ENCODE measurements around the gene PIP5K1A. TPM values are rescaled to one million over a fixed set of nuclear protein-coding genes. Genes with fewer than 3 reads are reported as not detected.

Gene PIP5K1A
- polyA plus RNA-seq, 1 of the 3 experiments (the other 2 are of a cell fraction): 66.0 TPM

DNA sequence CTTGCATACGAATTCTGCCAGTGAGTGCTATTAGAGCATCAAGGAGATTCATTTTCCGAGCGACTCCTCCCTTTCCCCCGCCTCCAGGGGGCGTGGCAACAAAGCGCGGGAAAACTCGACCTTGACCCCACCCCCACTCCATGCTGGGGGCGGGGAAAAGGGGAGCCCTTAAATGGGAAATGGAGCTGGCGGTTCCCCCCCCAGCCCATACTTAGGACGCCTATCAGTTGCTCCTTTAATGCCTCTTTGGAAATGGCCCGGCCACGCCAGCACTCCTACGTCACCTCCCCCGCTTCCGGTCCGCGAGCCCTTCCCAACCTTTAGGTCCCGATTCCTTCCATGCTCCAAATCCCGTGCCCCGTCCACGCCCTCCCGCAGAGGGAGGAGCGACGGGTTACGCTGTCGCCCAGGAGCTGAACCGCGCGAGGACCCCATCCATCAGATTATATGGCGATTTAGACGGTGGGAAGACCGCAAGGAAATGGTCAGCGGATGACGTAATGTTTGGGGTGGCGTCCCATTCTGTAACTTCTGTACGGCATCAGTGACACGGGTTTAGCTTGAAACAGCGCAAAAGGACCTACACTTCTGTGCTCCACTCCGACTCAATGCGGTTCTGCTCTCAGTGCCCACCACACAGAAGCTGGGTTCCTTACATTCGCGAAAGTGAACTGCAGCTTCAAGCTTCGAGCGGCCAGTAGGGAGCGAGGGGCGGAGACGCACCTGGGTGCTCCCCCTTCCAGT lies 83.0 kb downstream of the PIP5K1A start (continued):
- TF ChIP-seq NRF1 (IDR thresholded peaks at IDR 0.05; ENCODE audit: low read depth, low read length) (0 out of 2 replicates have a peak, but pooled peaks have one; percentile 23), TCF12 (IDR thresholded peaks at IDR 0.05) (peak; percentile 14; the same call in 1 of the 2 replicates), FOXM1 (IDR thresholded peaks at IDR 0.05; ENCODE audit: low read depth) (no peak), NFIC (IDR thresholded peaks at IDR 0.05; ENCODE audit: borderline replicate concordance) (no peak), EP300 (IDR thresholded peaks at IDR 0.05; ENCODE audit: borderline replicate concordance in 1 of 2, low read depth in 1 of 2, low read length in 1 of 2) (no peak), RFX5 (IDR thresholded peaks at IDR 0.05; ENCODE audit: low read length) (peak; percentile 72; the same call in 1 of the 2 replicates), SMC3 (IDR thresholded peaks at IDR 0.05; ENCODE audit: low read depth, low read length) (peak; percentile 5; the same call in 1 of the 2 replicates), POLR2AphosphoS5 (IDR thresholded peaks at IDR 0.05; ENCODE audit: low read depth, low read length) (peak; percentile 37), JUND (IDR thresholded peaks at IDR 0.05) (0 out of 2 replicates have a peak, but pooled peaks have one; percentile 7), ELF1 (IDR thresholded peaks at IDR 0.05) (peak; percentile 71), MEF2A (IDR thresholded peaks at IDR 0.05; ENCODE audit: borderline replicate concordance, low read depth) (no peak)
- TF ChIP-seq, protein P1, sequence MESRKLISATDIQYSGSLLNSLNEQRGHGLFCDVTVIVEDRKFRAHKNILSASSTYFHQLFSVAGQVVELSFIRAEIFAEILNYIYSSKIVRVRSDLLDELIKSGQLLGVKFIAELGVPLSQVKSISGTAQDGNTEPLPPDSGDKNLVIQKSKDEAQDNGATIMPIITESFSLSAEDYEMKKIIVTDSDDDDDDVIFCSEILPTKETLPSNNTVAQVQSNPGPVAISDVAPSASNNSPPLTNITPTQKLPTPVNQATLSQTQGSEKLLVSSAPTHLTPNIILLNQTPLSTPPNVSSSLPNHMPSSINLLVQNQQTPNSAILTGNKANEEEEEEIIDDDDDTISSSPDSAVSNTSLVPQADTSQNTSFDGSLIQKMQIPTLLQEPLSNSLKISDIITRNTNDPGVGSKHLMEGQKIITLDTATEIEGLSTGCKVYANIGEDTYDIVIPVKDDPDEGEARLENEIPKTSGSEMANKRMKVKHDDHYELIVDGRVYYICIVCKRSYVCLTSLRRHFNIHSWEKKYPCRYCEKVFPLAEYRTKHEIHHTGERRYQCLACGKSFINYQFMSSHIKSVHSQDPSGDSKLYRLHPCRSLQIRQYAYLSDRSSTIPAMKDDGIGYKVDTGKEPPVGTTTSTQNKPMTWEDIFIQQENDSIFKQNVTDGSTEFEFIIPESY (IDR thresholded peaks at IDR 0.05; ENCODE audit: borderline replicate concordance, low read depth): no peak

DNA sequence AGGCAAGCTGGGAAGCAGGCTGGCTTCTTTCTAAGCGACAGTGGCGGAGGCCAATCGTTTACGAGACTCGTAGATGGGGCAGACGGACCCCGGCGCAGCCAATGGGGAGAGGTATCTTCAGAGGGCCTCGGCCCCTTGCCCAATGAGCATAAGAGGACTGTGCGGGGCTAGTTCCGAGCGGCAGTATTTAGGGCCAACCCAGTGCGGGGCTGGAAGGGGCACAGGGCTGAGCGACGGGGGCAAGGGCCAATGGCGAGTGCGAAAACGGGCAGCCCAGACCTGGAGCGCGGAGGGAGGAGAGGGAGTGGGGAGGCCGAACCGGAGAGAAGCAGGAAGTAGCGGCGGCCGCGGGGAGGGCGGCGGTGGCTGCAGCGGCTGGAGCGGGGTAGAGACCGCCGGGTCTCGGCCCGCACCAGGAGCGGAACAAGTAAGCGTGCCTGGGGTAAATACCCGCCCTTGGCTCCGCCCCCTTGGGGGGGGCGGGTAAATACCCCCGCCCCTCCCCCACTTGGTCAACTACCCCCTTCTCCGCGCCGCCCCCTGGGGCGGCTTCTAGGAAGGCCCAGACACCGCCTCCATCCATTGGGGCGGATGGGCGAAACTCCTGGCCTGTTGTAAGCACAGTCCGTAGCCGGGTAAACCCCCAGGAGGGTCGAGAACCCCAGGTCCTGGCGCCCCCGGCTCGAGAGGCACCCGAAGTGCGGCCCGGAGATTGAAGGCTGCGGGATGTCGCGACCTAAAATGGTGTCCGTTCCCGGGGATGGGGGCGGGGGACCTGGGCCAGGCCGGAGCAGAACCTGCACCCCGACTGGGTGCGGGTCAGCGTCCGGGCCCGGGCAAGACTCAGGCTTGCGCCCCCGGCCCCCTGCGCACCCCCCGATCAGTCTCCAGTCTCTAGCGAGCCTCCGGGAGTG lies 83.9 kb downstream of the PIP5K1A start, which contains the start of gene ZNF687:
ZNF687 (plus strand) TSS at position 331 of the 914 bp plus-strand sequence. CDS start 3,993 bp downstream, outside the sequence.
- Histone ChIP-seq H3K4me2 (peak within 1 kb of the TSS; percentile 100), H3K4me1 (ENCODE audit: control insufficient read depth in 1 of 2, insufficient read depth in 2 of 2, low read depth in 1 of 2, low read length in 1 of 2) (peaks cover 0 to 14% of the 10 kb centered on the region in 2 experiments; a peak in 1 of 4 replicates), H3F3A (replicated peaks; ENCODE audit: insufficient read depth) (peaks cover 4% of the 10 kb centered on the region), H3K79me2 (ENCODE audit: insufficient read depth) (peaks cover 40% of the 10 kb centered on the region), H3K9me3 (no peaks in the 10 kb centered on the region), H2AFZ (ENCODE audit: low read depth) (peak within 1 kb of the TSS; percentile 92), H3K4me3 (ENCODE audit: low read depth in 2 of 2, low read length in 1 of 2) (peak within 1 kb of the TSS; percentile 70 to 86), H3K27ac (ENCODE audit: low read depth in 2 of 2, low read length in 1 of 2) (peak within 1 kb of the TSS; percentile 98 to 100), H4K20me1 (ENCODE audit: insufficient read depth) (0 out of 2 replicates have a peak, but pooled peaks cover 4% of the 10 kb centered on the region), H3K9me2 (no peaks in the 10 kb centered on the region), H3K27me3 (ENCODE audit: insufficient read depth) (no peaks in the 10 kb centered on the region), H3K9ac (peak within 1 kb of the TSS; percentile 95), H3K36me3 (replicated peaks in 1 of 2; ENCODE audit: control insufficient read depth in 1 of 2, insufficient read depth in 2 of 2, low read length in 1 of 2) (peaks cover 16 to 17% of the 10 kb centered on the region in 2 experiments)
- DNase-seq: peak; percentile 97
- ChIA-PET POLR2A (interaction anchor here (0.6 to 1.9 kb wide), 13 partner anchors 10 to 538 kb away, joined by 3 to 11 read pairs (median 3); partner anchors contain the start of genes CGN, PSMD4, RFX5 and VPS72), CTCF (interaction anchor here (1.0 to 5.7 kb wide), 6 partner anchors 18 to 58 kb away, joined by 3 to 36 read pairs (median 6); partner anchors contain the start of gene PSMD4)
- WGBS (ENCODE audit: low lambda C conversion rate): 2% methylated on average over 33 of the region's 74 CpGs
- TF ChIP-seq TEAD4 (IDR thresholded peaks at IDR 0.05; ENCODE audit: borderline replicate concordance, insufficient read depth) (no peak), YY1 (IDR thresholded peaks at IDR 0.05; ENCODE audit: low read depth) (peak; percentile 44; the same call in 1 of the 2 replicates), MXI1 (IDR thresholded peaks at IDR 0.05; ENCODE audit: low read depth, low read length) (peak; percentile 22; the same call in 1 of the 2 replicates), EP300 (IDR thresholded peaks at IDR 0.05; ENCODE audit: borderline replicate concordance in 1 of 2, low read depth in 1 of 2, low read length in 1 of 2) (no peak)
- TF ChIP-seq, protein P2, sequence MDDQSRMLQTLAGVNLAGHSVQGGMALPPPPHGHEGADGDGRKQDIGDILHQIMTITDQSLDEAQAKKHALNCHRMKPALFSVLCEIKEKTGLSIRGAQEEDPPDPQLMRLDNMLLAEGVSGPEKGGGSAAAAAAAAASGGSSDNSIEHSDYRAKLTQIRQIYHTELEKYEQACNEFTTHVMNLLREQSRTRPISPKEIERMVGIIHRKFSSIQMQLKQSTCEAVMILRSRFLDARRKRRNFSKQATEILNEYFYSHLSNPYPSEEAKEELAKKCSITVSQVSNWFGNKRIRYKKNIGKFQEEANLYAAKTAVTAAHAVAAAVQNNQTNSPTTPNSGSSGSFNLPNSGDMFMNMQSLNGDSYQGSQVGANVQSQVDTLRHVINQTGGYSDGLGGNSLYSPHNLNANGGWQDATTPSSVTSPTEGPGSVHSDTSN (IDR thresholded peaks at IDR 0.05): peak; percentile 100
- TF ChIP-seq, protein P3, sequence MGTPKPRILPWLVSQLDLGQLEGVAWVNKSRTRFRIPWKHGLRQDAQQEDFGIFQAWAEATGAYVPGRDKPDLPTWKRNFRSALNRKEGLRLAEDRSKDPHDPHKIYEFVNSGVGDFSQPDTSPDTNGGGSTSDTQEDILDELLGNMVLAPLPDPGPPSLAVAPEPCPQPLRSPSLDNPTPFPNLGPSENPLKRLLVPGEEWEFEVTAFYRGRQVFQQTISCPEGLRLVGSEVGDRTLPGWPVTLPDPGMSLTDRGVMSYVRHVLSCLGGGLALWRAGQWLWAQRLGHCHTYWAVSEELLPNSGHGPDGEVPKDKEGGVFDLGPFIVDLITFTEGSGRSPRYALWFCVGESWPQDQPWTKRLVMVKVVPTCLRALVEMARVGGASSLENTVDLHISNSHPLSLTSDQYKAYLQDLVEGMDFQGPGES (IDR thresholded peaks at IDR 0.05; ENCODE audit: low read depth, low read length): peak; percentile 99
- TF ChIP-seq, protein P4, sequence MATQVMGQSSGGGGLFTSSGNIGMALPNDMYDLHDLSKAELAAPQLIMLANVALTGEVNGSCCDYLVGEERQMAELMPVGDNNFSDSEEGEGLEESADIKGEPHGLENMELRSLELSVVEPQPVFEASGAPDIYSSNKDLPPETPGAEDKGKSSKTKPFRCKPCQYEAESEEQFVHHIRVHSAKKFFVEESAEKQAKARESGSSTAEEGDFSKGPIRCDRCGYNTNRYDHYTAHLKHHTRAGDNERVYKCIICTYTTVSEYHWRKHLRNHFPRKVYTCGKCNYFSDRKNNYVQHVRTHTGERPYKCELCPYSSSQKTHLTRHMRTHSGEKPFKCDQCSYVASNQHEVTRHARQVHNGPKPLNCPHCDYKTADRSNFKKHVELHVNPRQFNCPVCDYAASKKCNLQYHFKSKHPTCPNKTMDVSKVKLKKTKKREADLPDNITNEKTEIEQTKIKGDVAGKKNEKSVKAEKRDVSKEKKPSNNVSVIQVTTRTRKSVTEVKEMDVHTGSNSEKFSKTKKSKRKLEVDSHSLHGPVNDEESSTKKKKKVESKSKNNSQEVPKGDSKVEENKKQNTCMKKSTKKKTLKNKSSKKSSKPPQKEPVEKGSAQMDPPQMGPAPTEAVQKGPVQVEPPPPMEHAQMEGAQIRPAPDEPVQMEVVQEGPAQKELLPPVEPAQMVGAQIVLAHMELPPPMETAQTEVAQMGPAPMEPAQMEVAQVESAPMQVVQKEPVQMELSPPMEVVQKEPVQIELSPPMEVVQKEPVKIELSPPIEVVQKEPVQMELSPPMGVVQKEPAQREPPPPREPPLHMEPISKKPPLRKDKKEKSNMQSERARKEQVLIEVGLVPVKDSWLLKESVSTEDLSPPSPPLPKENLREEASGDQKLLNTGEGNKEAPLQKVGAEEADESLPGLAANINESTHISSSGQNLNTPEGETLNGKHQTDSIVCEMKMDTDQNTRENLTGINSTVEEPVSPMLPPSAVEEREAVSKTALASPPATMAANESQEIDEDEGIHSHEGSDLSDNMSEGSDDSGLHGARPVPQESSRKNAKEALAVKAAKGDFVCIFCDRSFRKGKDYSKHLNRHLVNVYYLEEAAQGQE (IDR thresholded peaks at IDR 0.05; ENCODE audit: low read depth, low read length): 0 out of 2 replicates have a peak, but pooled peaks have one; percentile 5

All from SK-N-SH (cell line).